Measurements from ENCODE around the gene FYB1. TPM values are rescaled to one million over a fixed set of nuclear protein-coding genes. Genes with fewer than 3 reads are reported as not detected.

The FYB1 gene
- total and polyA plus RNA-seq, 2 of the 8 experiments (the other 6 are each of a cell fraction or from before 2014, with no cell fraction given) = not detected

GRCh38 chr5:39267186-39267585, 47.8 kb upstream of the FYB1 start:
- 91% methylated on average over 2 of the region's 2 CpGs; no CpG with 5 or more reads in 1 of the 2 experiments for WGBS, 2 experiments (ENCODE audit: extremely low coverage in 1 of 2, insufficient coverage in 1 of 2, insufficient read length in 1 of 2, insufficient replicate concordance in 2 of 2, low coverage in 1 of 2, low lambda C conversion rate in 2 of 2, missing lambda C conversion rate in 1 of 2)
- Histone ChIP-seq H3K9ac (replicated peaks in 1 of 4; ENCODE audit: extremely low read depth in 1 of 4, low read depth in 3 of 4, low read length in 3 of 4) (no peak overlapping the region), H2AFZ (ENCODE audit: low read length) (no peak overlapping the region), H3K23ac (ENCODE audit: insufficient read length) (no peak overlapping the region), H2BK120ac (replicated peaks; ENCODE audit: low read depth, low read length) (no peak overlapping the region), H3K79me1 (ENCODE audit: low read depth, low read length) (no peaks in the 10 kb centered on the region), H2BK12ac (ENCODE audit: low read depth, low read length) (no peak overlapping the region), H3K9me3 (ENCODE audit: insufficient read depth in 2 of 2, low read depth in 1 of 2, low read length in 1 of 2) (no peaks in the 10 kb centered on the region), H3K4me1 (replicated peaks in 1 of 4; ENCODE audit: control insufficient read depth in 3 of 4, insufficient read depth in 4 of 4, low read length in 3 of 4) (no peaks in the 10 kb centered on the region), H2BK5ac (ENCODE audit: low read depth, low read length) (no peak overlapping the region), H3K56ac (replicated peaks; ENCODE audit: insufficient read length, low read depth, low read length) (no peak overlapping the region), H3K27ac (ENCODE audit: low read depth, low read length) (no peak overlapping the region), H3K14ac (ENCODE audit: insufficient read length) (no peak overlapping the region), H3K27me3 (replicated peaks in 1 of 4; ENCODE audit: control insufficient read depth in 3 of 4, extremely low read depth in 1 of 4, insufficient read depth in 3 of 4, low read length in 3 of 4) (no peaks in the 10 kb centered on the region), H3K4me2 (ENCODE audit: insufficient read depth in 1 of 2, low read depth in 2 of 2, low read length in 2 of 2) (no peak overlapping the region), H3K36me3 (ENCODE audit: control insufficient read depth in 2 of 4, insufficient read depth in 4 of 4, low read length in 3 of 4) (no peaks in the 10 kb centered on the region), H4K8ac (ENCODE audit: extremely low read depth, insufficient read depth, low read length) (no peak overlapping the region), H2AK5ac (ENCODE audit: low read depth, low read length) (no peak overlapping the region), H4K5ac (ENCODE audit: insufficient read length, low read depth, low read length) (no peak overlapping the region), H2BK20ac (ENCODE audit: low read length) (no peak overlapping the region), H3K23me2 (ENCODE audit: low read depth, low read length) (no peaks in the 10 kb centered on the region), H3K79me2 (ENCODE audit: control insufficient read depth in 1 of 2, insufficient read depth in 2 of 2, low read length in 2 of 2) (no peaks in the 10 kb centered on the region), H3K18ac (ENCODE audit: extremely low read depth, low read length) (no peak overlapping the region), H3K4me3 (ENCODE audit: extremely low read depth in 1 of 4, insufficient read depth in 2 of 4, low read depth in 3 of 4, low read length in 4 of 4) (no peak overlapping the region), H2BK15ac (ENCODE audit: low read length) (no peak overlapping the region), H4K20me1 (replicated peaks in 1 of 2; ENCODE audit: control insufficient read depth in 1 of 2, insufficient read depth in 2 of 2, low read length in 2 of 2) (no peaks in the 10 kb centered on the region), H3K4ac (replicated peaks; ENCODE audit: insufficient read length, low read depth, low read length) (no peak overlapping the region), H4K91ac (replicated peaks; ENCODE audit: insufficient read length, low read length) (no peak overlapping the region)
- ChIA-PET CTCF (ENCODE audit: partially characterized antibody) (interaction anchor here (0.8 kb wide), 1 partner anchor 10 kb away, joined by 4 read pairs; no protein-coding TSS in a partner anchor), POLR2A (ENCODE audit: partially characterized antibody) (no interaction called here)
- FAIRE-seq (no peak), DNase-seq (ENCODE audit: low read depth in 1 of 2, low spot score in 2 of 2) (no peak)
- TF ChIP-seq MAX (IDR thresholded peaks at IDR 0.05) (no peak), CBX8 (IDR thresholded peaks at IDR 0.05; ENCODE audit: borderline replicate concordance, low read depth, low read length) (no peak), EZH2 (IDR thresholded peaks at IDR 0.05; ENCODE audit: low read depth, low read length, severe bottlenecking) (no peak), ATF3 (IDR thresholded peaks at IDR 0.05; ENCODE audit: insufficient read depth, low read depth, low read length) (no peak), CTBP2 (IDR thresholded peaks at IDR 0.05; ENCODE audit: borderline replicate concordance, insufficient read depth, insufficient read length, low read length) (no peak), RBBP5 (IDR thresholded peaks at IDR 0.05; ENCODE audit: borderline replicate concordance, low read depth, low read length) (no peak), POLR2AphosphoS5 (IDR thresholded peaks at IDR 0.05; ENCODE audit: low read depth, low read length) (no peak), RNF2 (IDR thresholded peaks at IDR 0.05; ENCODE audit: borderline replicate concordance, low read depth, low read length, missing control alignments, poor library complexity, severe bottlenecking) (no peak), JUND (IDR thresholded peaks at IDR 0.05; ENCODE audit: low read length) (no peak)

All from H1 (cell line).